ENCODE measurements around the gene PCLO. TPM values are rescaled to one million over a fixed set of nuclear protein-coding genes. Genes with fewer than 3 reads are reported as not detected.

The PCLO gene
- total RNA-seq, 1 experiment from 2014 or later, result not detected

DNA sequence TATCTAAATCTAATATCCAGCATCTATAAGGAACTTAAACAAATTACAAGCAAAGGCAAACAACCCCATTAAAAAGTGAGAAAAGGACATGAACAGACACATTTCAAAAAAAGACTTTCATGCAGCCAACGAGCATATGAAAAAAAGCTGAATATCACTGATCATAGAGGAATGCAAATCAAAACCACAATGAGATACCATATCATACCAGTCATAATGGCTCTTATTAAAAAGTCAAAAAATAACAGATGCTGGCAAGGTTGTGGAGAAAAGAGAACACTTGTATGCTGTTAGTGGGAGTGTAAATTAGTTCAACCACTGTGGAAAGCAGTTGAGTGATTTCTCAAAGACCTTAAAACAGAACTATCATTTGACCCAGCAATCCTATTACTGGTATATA, 384.7 kb downstream of the PCLO start:
- no peak for DNase-seq
- Histone ChIP-seq H3K9me3 (ENCODE audit: low read length) (peaks cover 22% of the 10 kb centered on the region), H3K4me3 (ENCODE audit: low read length) (no peak overlapping the region), H4K20me1 (ENCODE audit: insufficient read depth, low read depth, low read length) (no peaks in the 10 kb centered on the region), H3K79me2 (ENCODE audit: low read length) (no peaks in the 10 kb centered on the region), H3K9me2 (replicated peaks; ENCODE audit: insufficient read depth, low read length) (no peaks in the 10 kb centered on the region), H2AFZ (ENCODE audit: low read length) (no peak overlapping the region), H3K27me3 (ENCODE audit: low read length) (no peaks in the 10 kb centered on the region), H3K4me1 (ENCODE audit: low read length) (no peaks in the 10 kb centered on the region), H3K27ac (ENCODE audit: low read length) (no peak overlapping the region), H3K4me2 (ENCODE audit: low read depth, low read length, poor library complexity, severe bottlenecking) (no peak overlapping the region), H3K36me3 (ENCODE audit: insufficient read depth, low read length) (no peaks in the 10 kb centered on the region), H3K9ac (ENCODE audit: low read length) (no peak overlapping the region)

DNA sequence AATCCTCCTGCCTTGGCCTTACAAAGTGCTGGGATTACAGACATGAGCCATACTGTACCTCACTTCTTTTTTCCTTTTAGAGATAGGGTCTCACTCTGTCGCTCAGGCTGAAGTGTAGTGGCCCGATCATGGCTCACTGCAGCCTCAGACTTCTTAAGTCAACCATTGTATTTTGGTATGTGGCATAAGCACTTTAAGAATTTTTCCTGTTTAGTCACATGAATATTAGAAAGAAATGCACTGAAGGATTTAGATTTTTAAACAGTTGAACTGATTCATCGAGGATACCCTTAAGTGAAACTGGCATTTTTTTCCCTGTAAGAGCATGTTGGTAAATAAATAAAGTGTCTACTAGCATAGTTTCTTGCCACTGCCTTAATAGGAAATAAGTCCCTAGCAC, 399.8 kb downstream of the PCLO start:
- H3K9ac ChIP-seq (ENCODE audit: low read length), result no peak overlapping the region
- no peaks in the 10 kb centered on the region for H3K4me1 ChIP-seq (ENCODE audit: low read length)
- H3K9me2 ChIP-seq (replicated peaks; ENCODE audit: insufficient read depth, low read length), result no peaks in the 10 kb centered on the region
- no peaks in the 10 kb centered on the region for H3K27me3 ChIP-seq (ENCODE audit: low read length)
- no peaks in the 10 kb centered on the region for H3K79me2 ChIP-seq (ENCODE audit: low read length)
- peaks cover 40% of the 10 kb centered on the region for H3K9me3 ChIP-seq (ENCODE audit: low read length)
- H3K4me2 ChIP-seq (ENCODE audit: low read depth, low read length, poor library complexity, severe bottlenecking), result no peak overlapping the region
- no peaks in the 10 kb centered on the region for H4K20me1 ChIP-seq (ENCODE audit: insufficient read depth, low read depth, low read length)
- no peak overlapping the region for H3K4me3 ChIP-seq (ENCODE audit: low read length)
- H3K27ac ChIP-seq (ENCODE audit: low read length), result no peak overlapping the region
- H2AFZ ChIP-seq (ENCODE audit: low read length), result no peak overlapping the region
- DNase-seq, result no peak
- no peaks in the 10 kb centered on the region for H3K36me3 ChIP-seq (ENCODE audit: insufficient read depth, low read length)

DNA sequence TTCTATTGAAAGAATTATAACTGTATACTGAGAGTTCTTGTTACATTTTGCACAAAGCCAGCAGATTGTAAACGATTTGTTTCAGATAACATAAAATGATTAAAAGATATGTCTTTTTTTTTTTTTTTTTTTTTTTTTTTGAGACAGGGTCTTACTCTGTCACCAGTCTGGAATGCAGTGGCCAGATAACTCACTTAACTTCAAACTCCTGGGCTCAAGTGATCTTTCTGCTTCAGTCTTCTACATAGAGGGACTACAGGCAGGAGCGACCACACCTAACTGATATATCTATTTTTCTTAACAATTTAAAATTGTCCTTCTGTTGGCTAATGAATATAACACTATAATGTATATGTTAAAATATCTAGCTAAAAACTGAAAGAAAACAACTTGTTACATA, 401.9 kb downstream of the PCLO start:
- H3K9ac ChIP-seq (ENCODE audit: low read length), result no peak overlapping the region
- H4K20me1 ChIP-seq (ENCODE audit: insufficient read depth, low read depth, low read length), result no peaks in the 10 kb centered on the region
- peaks cover 36% of the 10 kb centered on the region for H3K9me3 ChIP-seq (ENCODE audit: low read length)
- H2AFZ ChIP-seq (ENCODE audit: low read length), result no peak overlapping the region
- H3K27me3 ChIP-seq (ENCODE audit: low read length), result no peaks in the 10 kb centered on the region
- no peaks in the 10 kb centered on the region for H3K79me2 ChIP-seq (ENCODE audit: low read length)
- H3K4me3 ChIP-seq (ENCODE audit: low read length), result no peak overlapping the region
- H3K4me2 ChIP-seq (ENCODE audit: low read depth, low read length, poor library complexity, severe bottlenecking), result no peak overlapping the region
- H3K4me1 ChIP-seq (ENCODE audit: low read length), result no peaks in the 10 kb centered on the region
- H3K27ac ChIP-seq (ENCODE audit: low read length), result no peak overlapping the region
- no peak for DNase-seq
- no peaks in the 10 kb centered on the region for H3K36me3 ChIP-seq (ENCODE audit: insufficient read depth, low read length)
- H3K9me2 ChIP-seq (replicated peaks; ENCODE audit: insufficient read depth, low read length), result no peaks in the 10 kb centered on the region

DNA sequence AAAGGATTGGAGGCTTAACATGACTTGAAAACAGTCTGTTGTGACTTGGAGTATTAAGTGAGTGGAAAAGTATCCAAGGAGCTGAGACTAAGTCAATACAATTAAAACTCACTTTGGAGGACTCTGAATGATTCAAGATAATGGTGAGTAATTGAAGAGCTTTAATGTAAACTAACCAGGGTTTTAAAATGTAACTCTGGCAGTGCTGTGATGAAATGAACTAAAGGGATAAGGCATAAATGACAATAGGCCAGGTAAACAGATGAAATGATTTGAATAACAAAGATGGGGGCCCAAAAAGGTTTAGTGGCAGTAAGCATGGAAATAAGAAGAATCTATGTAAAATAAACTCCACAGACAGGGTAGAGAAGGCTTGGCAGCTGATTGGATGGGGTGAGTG, 402.6 kb downstream of the PCLO start:
- peaks cover 34% of the 10 kb centered on the region for H3K9me3 ChIP-seq (ENCODE audit: low read length)
- H3K36me3 ChIP-seq (ENCODE audit: insufficient read depth, low read length), result no peaks in the 10 kb centered on the region
- no peaks in the 10 kb centered on the region for H3K9me2 ChIP-seq (replicated peaks; ENCODE audit: insufficient read depth, low read length)
- H2AFZ ChIP-seq (ENCODE audit: low read length), result no peak overlapping the region
- no peaks in the 10 kb centered on the region for H3K27me3 ChIP-seq (ENCODE audit: low read length)
- H3K9ac ChIP-seq (ENCODE audit: low read length), result no peak overlapping the region
- no peaks in the 10 kb centered on the region for H4K20me1 ChIP-seq (ENCODE audit: insufficient read depth, low read depth, low read length)
- no peak overlapping the region for H3K4me3 ChIP-seq (ENCODE audit: low read length)
- H3K4me2 ChIP-seq (ENCODE audit: low read depth, low read length, poor library complexity, severe bottlenecking), result no peak overlapping the region
- no peaks in the 10 kb centered on the region for H3K79me2 ChIP-seq (ENCODE audit: low read length)
- no peak overlapping the region for H3K27ac ChIP-seq (ENCODE audit: low read length)
- DNase-seq, result no peak
- H3K4me1 ChIP-seq (ENCODE audit: low read length), result no peaks in the 10 kb centered on the region

DNA sequence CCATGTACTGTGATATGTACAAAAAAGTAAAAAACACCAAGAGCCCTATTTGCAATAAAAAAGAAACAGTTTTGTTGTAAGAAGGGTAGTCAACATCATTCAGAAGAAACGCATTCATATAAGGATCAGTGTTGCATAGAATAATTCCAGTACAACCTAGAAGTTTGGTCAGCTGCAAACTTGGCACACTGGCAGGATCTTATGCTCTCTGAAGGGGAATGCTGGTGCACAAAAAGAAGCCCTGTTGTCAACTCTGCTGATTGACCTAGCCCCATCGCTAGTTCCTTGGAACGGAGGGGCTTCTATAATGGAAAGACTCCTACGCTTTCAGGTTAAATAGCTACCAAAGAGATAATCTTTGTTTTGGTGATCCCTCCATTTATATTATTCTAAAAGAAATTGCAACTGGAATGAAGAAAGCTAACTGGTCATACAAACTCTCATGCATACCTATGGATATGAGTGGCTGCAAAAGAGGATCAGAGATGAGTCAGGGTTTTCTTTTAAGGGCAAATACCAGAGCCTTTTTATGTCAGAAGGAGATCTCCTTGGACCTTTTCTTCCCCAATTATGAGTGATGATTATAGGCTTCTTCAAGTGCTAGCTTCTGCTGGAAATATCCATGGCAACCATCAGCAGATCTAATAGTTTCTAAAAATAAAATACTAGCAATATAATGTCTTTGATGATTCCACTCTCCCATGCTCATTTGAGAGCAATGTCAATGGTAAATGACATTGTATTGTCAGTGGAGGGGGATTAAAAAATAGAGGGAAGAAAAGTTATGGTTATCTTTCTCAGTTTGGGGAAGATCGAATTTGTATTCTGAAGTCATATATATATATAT, 406.8 kb downstream of the PCLO start:
- no peak overlapping the region for H3K4me2 ChIP-seq (ENCODE audit: low read depth, low read length, poor library complexity, severe bottlenecking)
- H3K27ac ChIP-seq (ENCODE audit: low read length), result no peak overlapping the region
- no peak overlapping the region for H2AFZ ChIP-seq (ENCODE audit: low read length)
- no peaks in the 10 kb centered on the region for H4K20me1 ChIP-seq (ENCODE audit: insufficient read depth, low read depth, low read length)
- no peak overlapping the region for H3K4me3 ChIP-seq (ENCODE audit: low read length)
- H3K9me3 ChIP-seq (ENCODE audit: low read length), result peaks cover 24% of the 10 kb centered on the region
- H3K27me3 ChIP-seq (ENCODE audit: low read length), result no peaks in the 10 kb centered on the region
- H3K79me2 ChIP-seq (ENCODE audit: low read length), result no peaks in the 10 kb centered on the region
- H3K9me2 ChIP-seq (replicated peaks; ENCODE audit: insufficient read depth, low read length), result no peaks in the 10 kb centered on the region
- no peaks in the 10 kb centered on the region for H3K4me1 ChIP-seq (ENCODE audit: low read length)
- H3K9ac ChIP-seq (ENCODE audit: low read length), result no peak overlapping the region
- no peaks in the 10 kb centered on the region for H3K36me3 ChIP-seq (ENCODE audit: insufficient read depth, low read length)
- no peak for DNase-seq

DNA sequence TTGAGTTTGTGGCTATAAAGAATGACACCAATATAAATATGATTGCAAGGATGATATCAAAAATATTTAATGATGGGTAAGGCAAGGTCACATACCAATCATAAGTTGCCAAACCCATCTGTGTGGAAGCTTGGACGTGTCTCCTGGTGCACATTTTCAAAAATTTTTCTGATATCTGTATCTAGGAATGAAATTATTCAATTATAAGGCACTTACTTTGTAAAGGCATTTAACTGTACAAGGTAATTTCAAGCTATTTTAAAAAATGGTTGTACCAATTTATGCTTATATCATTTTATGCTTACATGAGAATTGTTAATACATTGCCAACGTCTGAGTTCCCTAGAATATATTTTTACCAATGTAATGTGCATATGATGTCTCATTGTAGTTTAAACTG, 412.7 kb downstream of the PCLO start:
- no peak overlapping the region for H3K9ac ChIP-seq (ENCODE audit: low read length)
- H3K27me3 ChIP-seq (ENCODE audit: low read length), result no peaks in the 10 kb centered on the region
- H3K79me2 ChIP-seq (ENCODE audit: low read length), result no peaks in the 10 kb centered on the region

DNA sequence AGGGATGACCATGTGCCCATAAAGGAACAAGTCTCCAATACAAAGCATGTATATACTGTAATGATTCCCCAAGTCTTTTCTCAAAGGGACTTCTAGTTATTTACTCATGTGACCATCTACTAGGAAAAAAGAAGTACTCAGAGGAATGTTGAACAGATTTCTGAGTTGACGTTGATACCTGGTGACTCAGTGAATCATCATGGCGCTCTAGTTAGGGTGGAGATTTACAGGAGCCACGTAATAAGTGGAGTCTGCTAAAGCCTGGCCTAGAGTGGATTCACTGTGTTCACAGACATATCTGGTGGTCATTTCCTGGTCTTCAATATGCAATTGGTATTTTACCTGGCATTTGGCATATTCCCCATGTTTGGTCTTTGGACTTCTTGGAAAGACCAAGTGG, 416.9 kb downstream of the PCLO start:
- no peak overlapping the region for H3K4me2 ChIP-seq (ENCODE audit: low read depth, low read length, poor library complexity, severe bottlenecking)
- no peaks in the 10 kb centered on the region for H4K20me1 ChIP-seq (ENCODE audit: insufficient read depth, low read depth, low read length)
- H3K9me2 ChIP-seq (replicated peaks; ENCODE audit: insufficient read depth, low read length), result no peaks in the 10 kb centered on the region
- no peaks in the 10 kb centered on the region for H3K4me1 ChIP-seq (ENCODE audit: low read length)
- H3K36me3 ChIP-seq (ENCODE audit: insufficient read depth, low read length), result no peaks in the 10 kb centered on the region
- no peak overlapping the region for H3K4me3 ChIP-seq (ENCODE audit: low read length)
- no peaks in the 10 kb centered on the region for H3K79me2 ChIP-seq (ENCODE audit: low read length)
- H3K27ac ChIP-seq (ENCODE audit: low read length), result no peak overlapping the region
- H3K27me3 ChIP-seq (ENCODE audit: low read length), result no peaks in the 10 kb centered on the region
- H3K9me3 ChIP-seq (ENCODE audit: low read length), result peaks cover 22% of the 10 kb centered on the region
- DNase-seq, result no peak
- no peak overlapping the region for H3K9ac ChIP-seq (ENCODE audit: low read length)
- H2AFZ ChIP-seq (ENCODE audit: low read length), result no peak overlapping the region

More for the DNA sequence above, 412.7 kb downstream of the PCLO start:
- Histone ChIP-seq H4K20me1 (ENCODE audit: insufficient read depth, low read depth, low read length) (no peaks in the 10 kb centered on the region), H3K4me2 (ENCODE audit: low read depth, low read length, poor library complexity, severe bottlenecking) (no peak overlapping the region), H3K9me2 (replicated peaks; ENCODE audit: insufficient read depth, low read length) (no peaks in the 10 kb centered on the region), H3K36me3 (ENCODE audit: insufficient read depth, low read length) (no peaks in the 10 kb centered on the region), H2AFZ (ENCODE audit: low read length) (no peak overlapping the region), H3K27ac (ENCODE audit: low read length) (no peak overlapping the region), H3K9me3 (ENCODE audit: low read length) (peaks cover 16% of the 10 kb centered on the region), H3K4me1 (ENCODE audit: low read length) (no peaks in the 10 kb centered on the region), H3K4me3 (ENCODE audit: low read length) (no peak overlapping the region)
- no peak for DNase-seq

DNA sequence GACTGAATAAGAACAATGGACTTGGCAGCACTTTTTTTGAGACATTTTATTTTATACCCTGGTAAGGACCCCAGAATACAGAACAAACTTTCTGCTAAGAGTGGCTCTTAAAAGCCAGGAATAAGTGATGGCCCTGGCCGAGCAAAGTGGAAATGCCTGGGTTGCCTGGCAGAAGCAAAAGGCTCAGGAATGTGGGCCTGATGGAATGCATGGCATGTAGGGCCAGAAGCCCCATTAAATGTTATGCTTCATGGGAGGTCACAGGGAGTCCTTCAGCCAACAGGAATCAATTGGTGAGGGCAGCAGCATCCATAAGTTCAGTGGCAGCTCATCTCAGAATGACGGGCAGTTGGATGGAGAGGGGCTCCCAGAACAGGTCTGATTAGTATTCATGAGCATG, 417.6 kb downstream of the PCLO start:
- Histone ChIP-seq H3K9me2 (replicated peaks; ENCODE audit: insufficient read depth, low read length) (no peaks in the 10 kb centered on the region), H3K4me1 (ENCODE audit: low read length) (no peaks in the 10 kb centered on the region), H3K9ac (ENCODE audit: low read length) (no peak overlapping the region), H3K4me2 (ENCODE audit: low read depth, low read length, poor library complexity, severe bottlenecking) (no peak overlapping the region), H4K20me1 (ENCODE audit: insufficient read depth, low read depth, low read length) (no peaks in the 10 kb centered on the region), H3K27ac (ENCODE audit: low read length) (no peak overlapping the region), H3K27me3 (ENCODE audit: low read length) (no peaks in the 10 kb centered on the region), H2AFZ (ENCODE audit: low read length) (no peak overlapping the region), H3K9me3 (ENCODE audit: low read length) (peaks cover 22% of the 10 kb centered on the region), H3K4me3 (ENCODE audit: low read length) (no peak overlapping the region), H3K36me3 (ENCODE audit: insufficient read depth, low read length) (no peaks in the 10 kb centered on the region), H3K79me2 (ENCODE audit: low read length) (no peaks in the 10 kb centered on the region)
- no peak for DNase-seq
